ENCODE data around the gene CES2. TPM values are rescaled to one million over a fixed set of nuclear protein-coding genes. Genes with fewer than 3 reads are reported as not detected.

The CES2 gene, protein sequence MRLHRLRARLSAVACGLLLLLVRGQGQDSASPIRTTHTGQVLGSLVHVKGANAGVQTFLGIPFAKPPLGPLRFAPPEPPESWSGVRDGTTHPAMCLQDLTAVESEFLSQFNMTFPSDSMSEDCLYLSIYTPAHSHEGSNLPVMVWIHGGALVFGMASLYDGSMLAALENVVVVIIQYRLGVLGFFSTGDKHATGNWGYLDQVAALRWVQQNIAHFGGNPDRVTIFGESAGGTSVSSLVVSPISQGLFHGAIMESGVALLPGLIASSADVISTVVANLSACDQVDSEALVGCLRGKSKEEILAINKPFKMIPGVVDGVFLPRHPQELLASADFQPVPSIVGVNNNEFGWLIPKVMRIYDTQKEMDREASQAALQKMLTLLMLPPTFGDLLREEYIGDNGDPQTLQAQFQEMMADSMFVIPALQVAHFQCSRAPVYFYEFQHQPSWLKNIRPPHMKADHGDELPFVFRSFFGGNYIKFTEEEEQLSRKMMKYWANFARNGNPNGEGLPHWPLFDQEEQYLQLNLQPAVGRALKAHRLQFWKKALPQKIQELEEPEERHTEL
- polyA plus RNA-seq = 10 to 100 TPM; 13.8 to 26.2 (median 19.5) TPM

DNA sequence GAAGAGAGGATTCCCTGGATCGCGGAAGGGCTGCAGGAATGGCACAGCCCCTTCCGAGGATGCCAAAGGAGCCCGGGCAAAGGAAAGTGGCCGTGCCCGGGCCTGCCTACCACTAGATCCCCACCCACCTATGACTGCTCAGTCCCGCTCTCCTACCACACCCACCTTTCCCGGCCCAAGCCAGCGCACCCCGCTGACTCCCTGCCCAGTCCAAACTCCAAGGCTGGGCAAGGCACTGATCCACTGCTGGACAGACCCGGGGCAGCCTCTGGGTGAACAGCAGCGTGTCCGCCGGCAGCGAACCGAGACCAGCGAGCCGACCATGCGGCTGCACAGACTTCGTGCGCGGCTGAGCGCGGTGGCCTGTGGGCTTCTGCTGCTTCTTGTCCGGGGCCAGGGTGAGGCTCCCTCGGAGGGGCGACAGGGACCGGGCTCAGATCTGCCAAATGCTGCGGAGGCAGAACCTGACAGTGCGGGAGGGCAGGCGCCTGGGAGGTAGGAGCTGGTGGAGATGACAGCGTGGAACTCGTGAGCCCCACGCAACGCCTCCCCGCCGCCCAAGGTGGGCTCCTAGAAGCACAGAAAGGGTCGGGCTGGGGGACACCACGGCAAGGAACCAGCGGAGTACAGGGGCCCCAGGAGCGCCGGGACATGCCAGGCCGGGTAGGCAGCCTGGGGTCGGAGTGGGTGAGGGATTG lies at the start of gene CES2:
TSS of gene CES2 (plus strand) at position 203 of the 698 bp plus-strand sequence. CDS start at position 323, 120 bp downstream.
- Mint-ChIP-seq H3K36me3 (peaks cover 0 to 8% (median 4%) of the 10 kb centered on the region in 3 donors), H3K27ac (peak within 1 kb of the TSS; percentile 96 to 98 (median 98)), H3K9me3 (no peaks in the 10 kb centered on the region), H3K4me1 (peaks cover 52 to 56% of the 10 kb centered on the region in 2 donors), H3K27me3 (ENCODE audit: low read depth in 3 of 3) (peaks cover 9 to 19% (median 17%) of the 10 kb centered on the region in 3 donors), H3K4me3 (peak within 1 kb of the TSS; percentile 96 to 98 (median 97))
- DNase-seq = no peak

DNA sequence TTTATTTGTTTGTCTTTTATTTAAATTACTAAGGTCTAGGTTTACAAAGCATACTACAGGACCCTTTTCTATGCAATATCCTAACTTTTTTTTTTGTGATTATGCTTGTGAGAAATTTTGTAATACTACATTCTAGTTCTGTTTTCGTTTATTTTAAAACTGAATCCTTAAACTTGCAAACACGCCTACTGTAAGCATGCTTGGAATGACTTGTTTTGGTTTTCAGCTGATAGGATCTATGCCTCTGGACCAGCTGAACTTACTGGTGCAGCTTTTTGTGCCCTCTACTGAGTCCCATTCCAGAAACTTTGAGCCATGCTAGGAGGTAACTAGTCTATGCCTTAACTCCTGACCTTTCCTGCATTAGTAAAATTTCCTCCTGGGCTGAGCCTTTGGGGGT lies 49.0 kb upstream of the CES2 start:
- no peak overlapping the region for H3K4me3 Mint-ChIP-seq
- H3K36me3 Mint-ChIP-seq = peaks cover 6 to 24% (median 10%) of the 10 kb centered on the region in 3 donors
- H3K27me3 Mint-ChIP-seq (ENCODE audit: low read depth in 3 of 3) = peaks cover 0 to 2% (median 0%) of the 10 kb centered on the region in 3 donors
- no peaks in the 10 kb centered on the region for H3K9me3 Mint-ChIP-seq
- DNase-seq = no peak
- H3K4me1 Mint-ChIP-seq = peaks cover 3 to 33% of the 10 kb centered on the region in 2 donors
- no peak overlapping the region for H3K27ac Mint-ChIP-seq

DNA sequence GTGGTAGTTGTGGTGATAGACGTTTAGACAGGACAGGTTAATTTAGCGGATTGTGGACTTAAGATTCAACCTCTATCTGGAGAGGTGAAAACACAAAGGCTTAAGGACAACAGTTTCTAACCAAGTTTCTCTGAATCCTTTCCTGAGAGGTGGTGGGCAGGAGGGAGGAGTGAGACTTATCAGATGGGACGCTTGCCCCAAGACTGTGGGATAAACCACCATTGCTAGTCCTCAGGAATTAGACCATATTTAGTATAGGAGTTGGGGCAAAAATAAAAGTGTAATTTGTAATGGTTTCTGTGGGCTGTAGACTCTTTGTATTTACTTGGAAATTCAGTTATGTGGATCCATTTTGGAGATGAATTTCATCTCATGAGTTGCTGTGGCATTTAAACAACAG lies 48.4 kb upstream of the CES2 start:
- H3K9me3 Mint-ChIP-seq = no peaks in the 10 kb centered on the region
- H3K4me3 Mint-ChIP-seq = no peak overlapping the region
- H3K36me3 Mint-ChIP-seq = peaks cover 6 to 24% (median 10%) of the 10 kb centered on the region in 3 donors
- no peak for DNase-seq
- peak overlapping the region in 3 of 6 donors; percentile 29 to 88 (median 51) for H3K27ac Mint-ChIP-seq
- H3K27me3 Mint-ChIP-seq (ENCODE audit: low read depth in 3 of 3) = peaks cover 0 to 1% (median 0%) of the 10 kb centered on the region in 3 donors
- peaks cover 3 to 29% of the 10 kb centered on the region in 2 donors for H3K4me1 Mint-ChIP-seq

DNA sequence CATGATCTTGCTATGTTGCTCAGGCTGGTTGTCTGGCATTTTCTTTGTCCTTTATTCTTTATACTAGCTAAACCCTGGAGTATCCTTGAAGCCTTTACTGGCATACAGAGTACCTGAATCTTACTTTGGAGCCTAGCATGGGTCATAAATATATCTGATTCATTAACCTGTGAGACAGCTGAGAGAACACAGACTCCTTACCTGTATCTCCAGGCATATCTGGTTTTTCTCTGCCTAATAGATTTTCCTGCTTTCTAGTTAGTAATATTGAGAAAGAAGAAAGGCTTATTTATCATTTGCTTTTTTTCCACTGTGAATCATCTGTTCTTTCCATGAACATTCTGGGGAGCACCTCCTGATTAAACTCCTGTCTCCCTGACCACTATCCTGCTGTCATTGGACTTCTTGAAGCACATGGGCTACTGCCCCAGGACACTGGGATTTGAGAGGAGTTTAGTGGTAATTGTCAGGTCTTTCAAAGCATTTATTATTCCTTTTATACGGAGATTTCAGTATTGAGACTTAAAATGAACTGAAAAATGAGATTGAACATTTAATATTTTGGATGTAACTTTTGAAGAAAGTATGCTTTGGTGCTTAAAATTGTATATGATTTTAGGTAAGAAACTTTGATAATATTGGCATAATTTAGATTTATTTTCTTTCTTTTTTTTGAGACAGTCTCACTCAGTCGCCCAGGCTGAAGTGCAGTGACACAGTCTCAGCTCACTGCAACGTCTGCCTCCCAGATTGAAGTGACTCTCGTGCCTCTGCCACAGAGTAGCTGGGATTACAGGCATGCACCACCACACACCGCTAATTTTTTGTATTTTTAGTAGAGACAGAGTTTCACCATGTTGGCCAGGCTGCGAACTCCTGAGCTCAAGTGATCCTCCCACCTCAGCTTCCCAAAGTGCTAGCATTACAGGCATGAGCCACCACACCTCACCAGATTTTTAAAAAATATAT lies 46.4 kb upstream of the CES2 start:
- Mint-ChIP-seq H3K9me3 (no peaks in the 10 kb centered on the region), H3K4me3 (no peak overlapping the region), H3K27me3 (ENCODE audit: low read depth in 3 of 3) (no peaks in the 10 kb centered on the region), H3K4me1 (peaks cover 5 to 19% of the 10 kb centered on the region in 2 donors), H3K36me3 (peaks cover 6 to 24% (median 10%) of the 10 kb centered on the region in 3 donors), H3K27ac (peak overlapping the region in 2 of 6 donors; percentile 9 to 23)
- no peak for DNase-seq

DNA sequence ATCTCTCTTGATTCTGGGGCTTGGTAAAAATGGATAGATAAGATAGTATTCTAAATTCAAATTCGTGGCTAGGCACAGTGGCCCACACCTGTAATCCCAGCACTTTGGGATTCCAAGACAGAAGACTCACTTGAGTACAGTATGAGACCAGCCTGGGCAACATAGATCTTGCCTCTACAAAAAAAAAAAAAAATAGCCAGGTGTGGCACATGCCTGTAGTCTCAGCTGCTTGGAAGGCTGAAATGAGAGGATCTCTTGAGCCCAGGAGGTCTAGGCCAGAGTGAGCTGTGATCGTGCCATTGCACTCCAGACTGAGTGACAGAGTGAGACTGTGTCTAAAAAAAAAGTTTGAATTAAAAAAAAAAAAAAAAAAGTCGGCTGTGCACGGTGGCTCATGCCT lies 45.7 kb upstream of the CES2 start:
- DNase-seq = no peak
- Mint-ChIP-seq H3K4me3 (no peak overlapping the region), H3K4me1 (peaks cover 5 to 19% of the 10 kb centered on the region in 2 donors), H3K27me3 (ENCODE audit: low read depth in 3 of 3) (no peaks in the 10 kb centered on the region), H3K9me3 (no peaks in the 10 kb centered on the region), H3K36me3 (peaks cover 6 to 19% (median 6%) of the 10 kb centered on the region in 3 donors), H3K27ac (no peak overlapping the region)

DNA sequence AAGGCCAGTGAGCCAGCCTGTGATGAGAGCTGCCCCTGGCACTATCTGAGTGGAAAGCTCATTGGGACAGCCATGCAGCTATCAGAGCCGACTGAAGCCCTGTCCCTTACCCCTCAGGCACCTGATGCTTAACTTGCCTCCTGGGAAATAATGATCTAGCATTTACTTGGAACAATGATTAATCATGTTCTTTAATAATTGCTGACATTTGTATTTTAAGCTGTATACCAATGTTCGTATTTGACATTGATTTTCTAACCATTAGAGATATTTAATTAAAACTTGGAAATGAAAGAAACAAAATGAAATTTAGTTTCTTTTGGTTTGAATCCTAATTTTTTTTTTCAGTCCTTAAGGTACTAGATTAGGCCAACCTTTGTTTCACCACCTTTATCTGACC lies 44.5 kb upstream of the CES2 start:
- Mint-ChIP-seq H3K4me3 (no peak overlapping the region), H3K4me1 (peaks cover 5 to 11% of the 10 kb centered on the region in 2 donors), H3K9me3 (no peaks in the 10 kb centered on the region), H3K27ac (peak overlapping the region in 1 of 6 donors; percentile 19), H3K27me3 (ENCODE audit: low read depth in 3 of 3) (peaks cover 0 to under 1% (median 0%) of the 10 kb centered on the region in 3 donors), H3K36me3 (peaks cover 1 to 8% (median 1%) of the 10 kb centered on the region in 3 donors)
- DNase-seq = no peak

DNA sequence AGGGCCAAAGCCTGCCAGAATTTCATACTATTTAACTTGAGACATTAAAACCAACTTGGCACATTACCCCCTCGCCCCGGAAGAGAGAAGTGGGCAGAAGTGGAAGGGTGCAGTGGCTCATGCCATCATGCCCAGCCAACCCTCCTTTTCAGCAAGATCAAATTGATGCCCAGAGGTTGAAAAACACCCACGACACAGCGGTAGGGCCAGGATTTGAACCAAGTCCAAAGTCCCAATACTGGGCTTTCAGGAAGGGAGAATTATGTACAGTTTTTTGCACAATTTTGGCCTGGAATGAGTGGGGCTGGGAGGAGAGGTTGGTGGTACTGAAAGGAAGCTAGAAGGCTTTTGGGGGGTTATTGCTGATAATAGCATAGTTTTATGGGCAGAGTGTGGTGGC lies 44.0 kb upstream of the CES2 start:
- peaks cover 0 to 5% (median 0%) of the 10 kb centered on the region in 3 donors for H3K36me3 Mint-ChIP-seq
- peak overlapping the region in 2 of 6 donors; percentile 19 to 61 for H3K27ac Mint-ChIP-seq
- H3K9me3 Mint-ChIP-seq = no peaks in the 10 kb centered on the region
- no peak overlapping the region for H3K4me3 Mint-ChIP-seq
- H3K4me1 Mint-ChIP-seq = peaks cover 5 to 6% of the 10 kb centered on the region in 2 donors
- peaks cover 0 to 2% (median 0%) of the 10 kb centered on the region in 3 donors for H3K27me3 Mint-ChIP-seq (ENCODE audit: low read depth in 3 of 3)
- DNase-seq = no peak

DNA sequence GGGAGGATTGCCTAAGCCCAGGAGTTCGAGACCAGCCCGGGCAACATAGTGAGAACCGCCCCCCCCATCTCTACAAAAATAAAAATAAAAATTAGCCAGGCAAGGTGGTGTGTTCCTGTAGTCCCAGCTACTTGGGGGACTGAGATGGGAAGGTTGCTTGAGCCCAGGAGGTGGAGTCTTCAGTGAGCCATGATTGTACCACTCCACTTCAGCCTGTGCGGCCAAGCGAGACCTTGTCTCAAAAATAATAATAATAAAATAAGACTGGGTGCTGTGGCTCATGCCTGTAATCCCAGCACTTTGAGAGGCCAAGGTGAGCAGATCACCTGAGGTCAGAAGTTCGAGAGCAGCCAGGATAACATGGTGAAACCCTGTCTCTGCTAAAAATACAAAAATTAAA lies 43.5 kb upstream of the CES2 start:
- Mint-ChIP-seq H3K36me3 (peaks cover 0 to 5% (median 0%) of the 10 kb centered on the region in 3 donors), H3K4me3 (no peak overlapping the region), H3K4me1 (peaks cover 5 to 6% of the 10 kb centered on the region in 2 donors), H3K9me3 (no peaks in the 10 kb centered on the region), H3K27me3 (ENCODE audit: low read depth in 3 of 3) (peaks cover 0 to 2% (median 0%) of the 10 kb centered on the region in 3 donors), H3K27ac (no peak overlapping the region)
- no peak for DNase-seq

DNA sequence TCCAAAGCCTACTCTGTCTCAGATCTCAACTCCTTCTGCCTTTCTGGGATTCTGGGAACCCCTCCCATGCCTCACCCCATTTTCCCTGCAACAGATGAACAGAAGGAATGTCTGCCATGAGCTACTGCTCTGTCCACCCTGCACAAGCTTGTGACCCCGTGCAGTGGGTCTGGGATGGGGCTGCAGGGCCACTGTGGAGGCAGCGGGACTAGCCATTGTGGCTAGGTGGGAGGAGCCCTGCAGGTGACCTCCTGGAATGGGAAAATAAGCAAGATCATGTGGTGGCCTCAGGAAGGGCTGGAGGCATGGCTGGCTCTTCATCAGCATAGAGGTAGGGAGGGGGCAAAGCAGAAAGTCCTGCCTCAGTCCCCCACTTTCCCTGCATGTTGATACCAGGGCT lies 41.3 kb upstream of the CES2 start:
- Mint-ChIP-seq H3K4me1 (peaks cover 0 to 3% of the 10 kb centered on the region in 2 donors), H3K27ac (peak overlapping the region in 1 of 6 donors; percentile 70), H3K36me3 (no peaks in the 10 kb centered on the region), H3K27me3 (ENCODE audit: low read depth in 3 of 3) (peaks cover 0 to 3% (median 0%) of the 10 kb centered on the region in 3 donors), H3K9me3 (no peaks in the 10 kb centered on the region), H3K4me3 (no peak overlapping the region)
- no peak for DNase-seq

DNA sequence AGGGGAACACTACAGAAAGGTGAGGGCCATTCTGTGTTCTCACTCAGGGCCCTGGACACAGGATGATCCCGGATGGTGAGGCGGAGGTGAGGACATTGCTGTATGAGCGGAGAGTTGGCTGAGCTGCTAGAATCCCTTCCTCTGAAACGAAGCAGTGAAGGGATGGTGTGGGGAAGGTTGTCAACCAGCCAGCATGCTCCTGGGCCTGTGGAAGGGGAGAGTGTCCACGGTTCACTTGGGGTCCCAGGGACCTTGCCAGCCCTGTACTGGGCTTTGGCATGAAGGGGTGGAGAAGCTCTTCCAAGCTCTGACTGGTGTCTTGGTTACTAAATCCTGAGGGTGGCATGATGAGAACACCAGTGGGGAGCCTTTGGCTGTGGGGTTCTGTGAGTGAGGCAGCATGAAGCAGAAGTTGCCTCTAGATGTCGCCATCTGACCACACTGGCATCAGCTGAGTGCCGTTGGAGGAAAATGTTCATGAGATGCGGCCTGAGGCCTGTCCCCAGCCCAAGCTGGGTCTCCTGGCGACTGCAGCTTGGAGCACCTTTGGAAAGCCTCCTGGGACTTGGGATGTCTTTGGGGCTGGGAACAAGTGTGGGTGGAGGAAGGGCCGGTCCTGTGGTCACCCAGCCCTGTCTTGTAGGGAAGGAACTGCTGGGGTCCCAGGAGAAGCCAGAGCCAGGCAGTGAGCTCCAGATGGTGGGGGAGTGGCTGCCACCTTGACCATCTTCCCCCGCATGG lies 40.2 kb upstream of the CES2 start:
- H3K4me1 Mint-ChIP-seq = peaks cover 0 to 3% of the 10 kb centered on the region in 2 donors
- H3K4me3 Mint-ChIP-seq = no peak overlapping the region
- DNase-seq = peak; percentile 39 to 57 (median 52)
- H3K27me3 Mint-ChIP-seq (ENCODE audit: low read depth in 3 of 3) = peaks cover 0 to 3% (median 0%) of the 10 kb centered on the region in 3 donors
- peak overlapping the region in 2 of 6 donors; percentile 17 to 70 for H3K27ac Mint-ChIP-seq
- no peaks in the 10 kb centered on the region for H3K36me3 Mint-ChIP-seq
- H3K9me3 Mint-ChIP-seq = no peaks in the 10 kb centered on the region

DNA sequence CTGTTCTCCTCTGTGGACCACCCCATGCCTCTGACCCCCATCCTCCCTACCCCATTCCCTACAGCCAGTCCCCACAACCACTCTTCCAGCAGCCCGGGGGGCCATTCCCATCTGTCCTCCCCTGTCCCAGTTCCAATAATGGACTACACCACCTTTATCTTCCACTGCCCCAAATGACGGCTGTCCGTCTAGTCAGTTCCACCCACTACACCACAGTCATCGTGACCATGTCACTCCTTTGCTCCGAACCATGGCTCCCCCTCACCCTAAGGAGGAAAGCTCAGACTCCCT lies 39.7 kb upstream of the CES2 start:
- H3K4me3 Mint-ChIP-seq = no peak overlapping the region
- H3K4me1 Mint-ChIP-seq = peaks cover 0 to 3% of the 10 kb centered on the region in 2 donors
- no peaks in the 10 kb centered on the region for H3K9me3 Mint-ChIP-seq
- peaks cover 0 to 3% (median 0%) of the 10 kb centered on the region in 3 donors for H3K27me3 Mint-ChIP-seq (ENCODE audit: low read depth in 3 of 3)
- H3K27ac Mint-ChIP-seq = no peak overlapping the region
- no peaks in the 10 kb centered on the region for H3K36me3 Mint-ChIP-seq
- no peak for DNase-seq

DNA sequence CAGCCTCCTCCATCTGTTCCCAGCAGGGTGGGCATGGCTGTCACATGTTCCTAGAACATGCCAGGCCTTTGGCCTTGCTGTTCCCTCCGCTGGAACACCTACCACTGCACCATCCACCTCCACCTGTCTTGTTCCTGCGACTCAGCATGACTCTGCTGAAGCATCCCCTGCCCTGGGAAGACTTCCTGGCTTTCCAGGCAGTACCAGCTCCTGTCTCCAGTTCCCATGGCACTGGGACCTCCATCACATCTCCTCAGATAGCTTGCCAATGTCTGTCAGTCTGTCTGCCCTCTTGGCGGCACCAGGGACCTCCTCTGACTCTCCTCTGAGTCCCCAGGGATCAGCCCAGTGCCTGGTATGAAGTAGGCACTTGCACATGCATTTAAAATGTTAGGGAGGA lies 39.3 kb upstream of the CES2 start:
- peaks cover 0 to 3% of the 10 kb centered on the region in 2 donors for H3K4me1 Mint-ChIP-seq
- no peak overlapping the region for H3K4me3 Mint-ChIP-seq
- H3K36me3 Mint-ChIP-seq = no peaks in the 10 kb centered on the region
- H3K9me3 Mint-ChIP-seq = no peaks in the 10 kb centered on the region
- H3K27me3 Mint-ChIP-seq (ENCODE audit: low read depth in 3 of 3) = peaks cover 0 to 3% (median 0%) of the 10 kb centered on the region in 3 donors
- no peak overlapping the region for H3K27ac Mint-ChIP-seq
- no peak for DNase-seq

Data from immature natural killer cell (primary cell).